Activated CD4-positive, CD25-positive, alpha-beta regulatory T cell treated with anti-CD3 and anti-CD28 coated beads, Interleukin-2, amount 50 U/mL, for 24 hours (primary cell): ENCODE results near the gene CALCR.
"Not testable (repeated sequence)": the region's sequence is repeated elsewhere in the genome, so short reads cannot be mapped to it uniquely, and the experiment has no call there.

Experiments
- ATAC-seq, 2 donors: fragments of 150-1000 bp; cut with Tn5 transposase; one replicate each; pipeline ENCODE4 v1.10.0; 2021; ENCODE audit warnings: mild to moderate bottlenecking in 1 of 2, moderate library complexity in 1 of 2

Gene CALCR

DNA sequence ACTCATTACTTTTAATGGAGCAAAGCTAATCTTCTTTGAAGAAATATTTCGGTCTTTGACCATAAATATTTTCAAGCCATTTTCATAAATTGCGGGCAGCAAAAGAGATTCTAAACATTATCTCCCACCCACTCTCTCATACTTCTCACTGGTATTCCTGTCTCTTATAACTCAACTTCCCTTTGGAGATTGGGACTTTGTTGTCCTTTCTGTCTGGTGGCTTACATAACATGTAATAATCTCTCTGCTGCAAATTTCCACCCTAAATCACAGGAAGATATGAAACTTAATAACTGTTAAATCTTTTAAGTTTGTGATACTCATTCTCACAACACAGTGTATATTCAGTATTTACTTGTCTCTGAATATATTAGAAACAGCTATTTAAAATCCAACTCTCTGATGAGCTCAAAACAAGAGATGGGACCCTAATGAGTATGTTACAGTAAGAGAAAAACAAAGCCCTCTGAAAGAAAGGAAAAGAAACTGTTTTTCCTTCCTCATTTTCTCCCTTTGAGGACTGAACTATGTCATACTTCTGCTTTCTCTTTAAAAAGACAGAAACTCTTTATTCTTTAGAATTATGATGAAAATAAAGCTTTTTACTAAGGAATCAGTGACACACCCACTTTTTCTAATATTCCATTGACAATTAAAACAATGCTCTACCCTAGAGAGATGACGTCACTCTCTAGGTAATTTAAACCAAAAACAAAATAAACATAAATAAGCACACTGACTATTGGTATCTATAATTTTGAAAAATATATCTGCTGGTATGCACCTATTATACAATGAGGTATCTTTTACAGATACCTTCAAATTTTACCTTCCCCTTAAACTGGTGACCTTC is 14.7 kb downstream of the CALCR start:
- no peak for ATAC-seq

DNA sequence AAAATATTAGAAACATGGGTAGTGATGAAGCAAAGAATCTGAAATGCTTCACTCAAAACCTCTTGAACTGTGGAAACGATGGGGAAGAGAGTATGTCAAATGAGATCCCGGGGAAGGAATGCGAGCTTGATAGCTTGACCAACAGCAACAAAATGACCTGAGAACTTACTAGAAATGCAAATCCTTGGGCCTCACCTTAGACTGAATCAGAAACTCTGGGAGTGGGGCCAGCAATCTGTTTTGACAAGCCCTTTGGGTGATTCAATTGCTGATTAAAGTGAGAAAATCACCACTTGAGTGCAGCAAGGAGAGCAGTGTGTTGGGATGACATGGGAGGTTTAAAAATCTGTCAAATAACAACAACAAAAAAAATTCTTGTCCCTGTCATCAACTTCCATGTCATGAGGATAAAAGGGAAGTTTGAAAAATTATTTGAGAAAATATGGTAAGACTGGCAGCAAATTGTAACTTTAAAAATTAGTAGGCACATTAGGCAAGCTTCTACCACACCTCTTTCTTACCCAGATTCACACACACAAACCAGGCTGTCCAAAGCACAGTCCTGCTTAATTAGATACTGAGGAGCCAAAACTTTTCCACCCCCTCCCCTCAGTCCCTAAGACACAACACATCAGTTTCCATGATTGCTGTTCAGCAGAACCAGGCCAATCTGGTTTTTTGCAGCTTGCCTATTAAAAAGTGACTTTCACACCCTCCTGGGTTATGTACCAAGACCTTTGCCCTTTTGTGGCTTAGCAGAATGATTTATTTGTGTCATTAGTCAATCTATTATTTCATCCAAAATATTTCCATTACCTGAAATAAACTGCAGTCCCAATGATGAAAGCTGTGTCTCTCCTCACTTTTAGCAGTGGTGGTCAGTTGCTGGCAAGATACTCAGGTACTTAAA is 15.6 kb downstream of the CALCR start:
- ATAC-seq, result no peak

DNA sequence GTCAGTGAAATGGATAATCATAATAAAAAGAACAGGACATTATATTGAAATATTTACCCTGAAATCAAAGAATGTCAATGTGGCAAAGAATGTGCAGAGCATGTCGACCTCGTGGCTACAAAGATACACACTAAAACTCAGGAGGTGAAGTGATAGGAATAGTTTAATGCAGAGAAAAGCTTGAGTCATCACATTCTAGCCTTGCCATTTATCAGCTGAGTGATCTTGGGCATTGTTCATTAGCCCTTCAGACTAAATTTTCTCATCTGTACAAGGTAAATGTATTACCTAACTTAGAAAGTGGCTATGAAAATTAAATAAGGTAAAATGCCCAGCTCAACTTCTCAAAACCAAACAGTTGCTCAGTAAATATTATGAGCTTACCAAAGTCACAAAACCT is 22.6 kb downstream of the CALCR start:
- ATAC-seq, result no peak

DNA sequence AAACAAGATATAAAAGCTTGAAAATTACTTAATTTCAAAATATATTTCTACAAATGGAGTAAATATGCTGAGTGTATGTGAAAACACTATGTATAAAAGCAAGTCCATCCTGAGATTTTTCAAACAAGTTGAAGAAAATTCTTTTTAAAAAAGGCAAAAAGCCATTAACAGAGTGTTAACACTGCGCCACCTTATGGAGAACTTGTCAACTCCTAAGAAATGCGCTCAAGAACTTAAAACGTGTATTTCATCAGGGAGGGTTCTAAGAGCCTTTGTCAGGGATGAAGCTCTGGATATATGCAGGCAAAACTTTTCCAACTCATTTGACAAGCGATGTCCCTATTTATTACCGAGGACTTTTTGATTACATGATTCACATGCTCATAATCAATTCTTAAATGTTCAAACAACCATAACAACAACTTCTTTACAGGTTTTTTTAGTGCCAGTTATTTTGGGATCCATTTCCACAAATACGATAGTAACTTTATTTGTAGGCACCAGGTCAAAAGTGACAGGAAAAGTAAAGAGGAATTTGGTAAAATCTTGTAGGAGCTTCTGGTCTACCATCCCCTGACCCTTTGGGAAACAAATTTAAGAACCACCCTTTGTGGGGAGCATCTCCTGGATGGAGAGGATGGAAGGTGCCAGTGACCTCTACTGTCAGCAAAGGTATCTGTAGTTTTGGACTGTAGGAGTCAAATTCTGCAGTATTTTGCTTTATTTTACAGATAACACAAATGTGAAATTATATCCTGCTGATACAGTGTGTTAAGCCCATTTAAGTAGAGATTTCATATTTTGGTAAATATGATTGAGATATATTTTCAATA is 23.2 kb downstream of the CALCR start:
- ATAC-seq, result no peak

DNA sequence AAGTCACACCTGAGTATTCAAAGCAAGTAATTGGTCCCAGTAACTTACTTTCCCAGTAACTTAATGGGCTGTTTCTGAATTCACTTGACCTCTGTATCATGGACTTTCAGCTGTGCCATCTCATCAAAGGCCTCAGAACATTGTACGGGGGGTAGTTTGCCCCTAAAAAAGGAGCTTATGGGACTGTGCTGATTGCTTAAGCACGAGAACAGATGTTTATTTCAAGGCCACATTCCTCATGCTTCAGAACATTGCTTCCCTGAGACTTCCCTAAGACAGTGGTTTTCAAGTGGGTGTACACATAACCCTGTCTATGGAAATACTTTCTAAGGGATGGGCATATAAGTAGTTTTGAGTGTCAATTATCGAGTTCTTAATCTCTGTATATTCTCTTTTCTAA is 26.8 kb downstream of the CALCR start:
- ATAC-seq, result no peak

DNA sequence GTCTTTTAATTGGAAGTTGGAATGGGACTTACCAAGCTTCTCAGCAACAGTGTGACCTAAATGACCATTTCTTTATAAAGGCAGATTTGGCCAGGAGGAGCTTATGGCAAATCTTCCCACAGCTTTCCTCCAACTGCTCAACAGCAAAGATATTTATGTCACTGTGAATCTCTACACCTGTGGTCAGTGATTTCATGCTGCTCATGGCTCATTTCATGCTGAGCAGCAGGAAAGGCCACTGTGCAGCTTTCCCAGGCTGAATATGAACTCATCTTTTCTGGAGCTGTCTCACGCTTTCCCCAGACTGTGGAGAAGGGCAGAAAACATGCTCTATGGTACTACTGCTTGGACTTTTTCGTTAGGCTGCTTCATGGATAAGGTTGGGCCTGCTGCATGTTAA is 29.8 kb downstream of the CALCR start:
- no peak for ATAC-seq

DNA sequence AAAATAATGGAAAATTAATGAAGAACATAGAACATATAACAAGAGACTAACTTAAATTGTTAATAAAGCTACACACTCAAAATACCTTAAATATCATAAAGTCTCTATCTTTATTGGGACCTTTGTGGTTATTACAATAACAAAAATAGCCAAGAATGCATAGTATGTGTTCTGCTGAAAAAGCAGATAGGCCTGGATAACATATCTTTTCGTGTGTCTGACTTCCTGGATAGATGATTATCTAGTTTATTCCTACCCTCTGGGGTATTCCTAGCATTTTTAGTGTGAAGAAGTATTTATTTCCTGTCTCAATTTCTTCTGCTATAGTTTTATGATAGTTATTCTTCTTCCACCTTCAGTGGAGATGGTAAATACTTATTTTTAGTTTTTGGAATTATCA is 36.5 kb downstream of the CALCR start:
- ATAC-seq, result no peak

DNA sequence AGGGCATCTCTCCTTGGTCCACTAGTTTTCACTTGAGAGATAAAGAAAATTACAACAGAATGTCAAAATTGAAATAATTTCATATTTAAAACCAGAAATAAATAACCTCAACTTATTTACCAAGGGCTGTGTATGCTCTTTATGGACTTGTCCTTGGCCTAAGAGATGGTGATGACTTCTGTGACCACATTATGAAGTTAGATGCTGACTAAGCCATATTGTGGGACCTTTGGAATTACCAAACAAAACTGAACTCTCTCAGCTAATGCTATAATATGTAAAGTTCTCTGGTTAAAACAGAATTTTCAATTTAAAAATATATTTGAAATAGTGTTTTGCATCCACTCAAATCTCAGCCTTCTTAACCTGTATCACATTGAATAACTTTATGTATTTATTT is 38.9 kb downstream of the CALCR start:
- ATAC-seq, result no peak

DNA sequence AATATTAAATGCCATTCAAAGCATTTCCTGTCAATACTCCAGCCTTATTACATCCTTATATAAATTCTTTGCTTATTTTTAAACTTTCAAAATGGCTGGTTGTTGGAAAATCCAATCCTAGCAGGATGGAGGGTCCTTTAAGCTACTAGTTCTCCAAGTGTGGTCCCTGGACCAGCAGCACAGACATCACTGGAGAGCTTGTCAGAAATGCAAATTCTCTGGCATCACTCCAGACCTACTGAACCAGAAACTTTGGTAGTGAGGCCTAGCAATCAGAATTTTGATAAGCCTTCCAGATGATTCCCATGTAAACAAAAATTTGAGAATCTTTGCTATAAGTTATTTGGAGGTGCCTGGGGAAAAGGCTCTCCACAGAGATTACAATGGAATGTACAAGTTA is 43.8 kb downstream of the CALCR start:
- ATAC-seq, result no peak

DNA sequence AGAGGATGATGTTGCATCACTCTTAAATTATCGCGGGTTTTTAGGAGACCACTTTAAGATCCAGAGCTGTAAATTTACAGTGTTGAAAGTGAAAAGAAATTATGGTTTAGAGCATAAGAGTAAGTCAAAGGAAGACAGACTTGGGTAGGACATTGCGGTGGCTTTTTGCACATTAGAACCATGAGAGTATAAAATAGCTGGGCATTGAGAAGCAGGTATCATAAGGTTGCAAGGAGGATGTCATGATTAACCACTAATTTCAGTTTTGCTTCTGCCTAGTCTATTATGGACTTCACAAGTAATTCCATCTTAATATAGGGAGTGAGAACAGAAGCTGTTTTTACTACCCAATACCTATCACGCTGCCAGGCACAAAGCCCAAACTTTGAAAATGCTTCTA is 57.7 kb downstream of the CALCR start:
- ATAC-seq, result no peak

DNA sequence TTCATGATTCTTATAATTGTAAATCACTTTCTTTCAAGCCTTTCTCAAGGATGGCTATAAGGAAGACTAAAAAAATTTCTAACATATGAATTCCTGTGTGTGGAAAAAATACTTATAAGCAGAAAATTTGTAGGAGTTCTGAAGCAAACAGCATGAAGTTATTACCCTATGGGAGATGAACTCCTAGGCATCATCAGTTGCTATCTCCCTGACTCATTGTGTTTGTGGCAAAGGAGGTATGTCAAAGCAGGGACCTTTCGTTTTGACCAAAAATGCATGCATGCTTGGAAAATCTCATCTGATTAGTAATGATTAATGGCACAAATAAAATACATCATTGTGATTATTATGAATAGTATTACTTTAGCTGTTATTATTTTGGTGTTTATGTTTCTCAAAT is 59.4 kb downstream of the CALCR start:
- ATAC-seq, result no peak

DNA sequence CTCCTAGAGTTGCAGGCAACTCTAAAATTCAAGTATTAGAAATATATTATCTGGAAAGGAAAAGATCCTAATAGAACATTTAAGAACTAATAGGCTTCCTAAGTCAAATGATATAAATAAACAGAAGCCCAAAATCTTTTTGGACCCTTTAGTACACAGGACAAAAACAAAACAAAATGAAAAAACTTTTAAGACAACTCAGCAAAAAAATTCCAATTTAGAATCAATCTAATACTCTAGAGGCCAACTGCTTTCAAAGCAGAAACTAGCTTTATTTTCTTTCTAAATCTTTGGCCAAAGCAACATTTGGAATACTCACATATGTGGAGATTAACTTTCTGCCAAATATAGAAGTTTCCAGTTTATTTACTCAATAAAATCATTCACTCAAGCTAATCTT is 65.2 kb downstream of the CALCR start:
- ATAC-seq, result no peak

DNA sequence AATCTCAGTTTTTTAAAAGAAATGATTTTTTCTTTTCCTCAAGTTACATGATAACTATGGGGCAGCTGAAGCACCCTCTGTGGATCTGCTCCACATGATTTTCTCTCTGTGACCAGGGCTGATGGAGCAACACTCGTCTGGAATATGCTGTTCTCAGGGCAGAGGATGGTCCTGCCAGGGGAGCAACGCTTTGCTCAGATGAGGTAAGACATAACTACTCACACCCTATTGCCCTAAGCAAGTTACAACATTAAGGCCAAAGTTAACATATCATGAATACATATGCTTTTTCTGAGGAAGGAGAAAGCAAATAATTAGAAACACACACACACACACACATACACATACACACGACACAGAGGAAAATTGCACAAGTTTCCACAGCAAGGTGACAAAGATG is 71.4 kb downstream of the CALCR start:
- no peak for ATAC-seq

DNA sequence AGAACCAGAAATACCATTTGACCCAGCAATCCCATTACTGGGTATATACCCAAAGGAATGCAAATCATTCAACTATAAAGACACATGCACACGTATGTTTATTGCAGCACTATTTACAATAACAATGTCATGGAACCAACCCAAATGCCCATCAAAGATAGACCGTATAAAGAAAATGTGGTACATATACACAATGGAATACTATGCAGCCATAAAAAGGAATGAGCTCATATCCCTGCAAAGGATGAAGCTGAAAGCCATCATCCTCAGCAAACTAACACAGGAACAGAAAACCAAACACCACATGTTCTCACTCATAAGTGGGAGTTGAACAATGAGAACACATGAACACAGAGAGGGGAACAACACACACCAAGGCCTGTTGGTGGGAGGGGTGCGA is 82.7 kb downstream of the CALCR start:
- not testable (repeated sequence) for ATAC-seq

DNA sequence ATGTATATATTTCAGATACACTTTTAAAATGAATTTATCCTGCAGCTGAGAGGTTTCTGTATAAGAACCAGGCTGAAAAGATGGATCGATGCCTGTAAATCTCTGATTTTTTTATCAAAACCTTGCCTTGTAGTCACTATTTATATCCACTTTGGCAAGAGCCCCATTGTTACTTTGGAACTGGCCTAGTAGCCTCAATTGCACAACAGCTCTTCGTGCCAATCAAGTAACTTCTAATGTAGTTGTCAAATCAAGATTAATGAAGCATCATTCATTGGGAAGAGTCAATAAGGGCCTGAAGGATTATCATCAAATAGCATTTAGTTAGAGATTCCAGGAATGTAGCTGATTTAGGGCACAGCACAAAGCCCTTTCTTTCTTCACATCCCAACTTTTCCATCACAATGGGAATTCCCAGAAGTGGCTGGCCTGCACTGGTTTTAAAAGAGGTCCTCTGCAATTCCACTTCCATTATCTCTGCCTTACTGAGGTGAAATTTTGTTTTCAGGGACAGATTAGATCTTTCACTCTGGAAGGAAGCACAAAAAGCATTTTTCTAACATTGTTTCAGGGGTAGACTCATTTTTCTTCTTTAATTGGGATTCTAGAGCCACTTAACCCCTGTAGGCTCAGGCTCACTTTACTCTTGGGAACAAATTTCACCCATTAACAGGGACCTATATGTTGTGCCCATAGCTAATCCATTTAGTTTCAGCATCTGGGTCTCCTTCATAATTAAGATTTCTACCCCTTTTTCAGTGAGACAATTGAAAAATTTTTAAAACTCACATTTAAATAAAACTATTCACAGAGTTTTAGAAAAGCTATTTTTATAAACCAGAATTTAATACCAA is 97.8 kb downstream of the CALCR start:
- ATAC-seq, result no peak

DNA sequence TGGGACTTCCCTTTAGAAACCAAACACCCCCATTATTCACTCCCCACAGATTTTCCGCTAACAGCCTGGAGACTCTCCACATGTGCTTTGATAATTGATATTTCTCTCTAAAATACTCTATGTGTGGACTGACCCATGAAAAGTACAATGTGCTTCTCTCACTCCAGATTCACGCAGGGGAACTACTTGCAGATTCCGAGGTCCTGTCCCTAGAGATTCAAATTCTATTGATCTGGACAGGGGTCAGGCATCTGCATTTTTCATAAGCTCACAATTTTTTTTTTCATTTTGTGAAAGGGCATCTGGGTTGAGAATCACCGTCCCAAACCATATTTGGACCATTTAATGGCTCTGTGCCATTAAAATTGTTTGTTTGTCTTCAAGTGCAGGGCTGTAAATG is 98.7 kb downstream of the CALCR start:
- ATAC-seq, result no peak

DNA sequence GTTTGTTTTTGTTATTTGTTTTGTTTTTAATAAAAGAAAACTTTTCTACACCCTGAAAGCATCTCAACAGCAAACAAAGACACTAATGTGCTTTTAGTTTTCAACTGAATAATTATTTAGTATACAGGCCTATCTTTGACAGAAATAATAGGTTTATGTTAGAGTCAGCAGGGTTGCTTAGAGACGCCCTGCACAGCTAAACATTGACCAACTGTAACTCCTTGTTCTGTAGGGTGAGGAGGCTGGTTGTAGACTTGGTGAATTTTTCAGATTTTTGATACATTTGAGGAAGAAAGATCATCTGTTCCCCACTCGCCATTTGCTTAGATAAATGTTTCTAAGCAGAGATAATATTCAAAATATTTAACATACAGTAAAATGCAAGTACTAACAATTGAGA is 103.1 kb downstream of the CALCR start:
- ATAC-seq, result no peak

DNA sequence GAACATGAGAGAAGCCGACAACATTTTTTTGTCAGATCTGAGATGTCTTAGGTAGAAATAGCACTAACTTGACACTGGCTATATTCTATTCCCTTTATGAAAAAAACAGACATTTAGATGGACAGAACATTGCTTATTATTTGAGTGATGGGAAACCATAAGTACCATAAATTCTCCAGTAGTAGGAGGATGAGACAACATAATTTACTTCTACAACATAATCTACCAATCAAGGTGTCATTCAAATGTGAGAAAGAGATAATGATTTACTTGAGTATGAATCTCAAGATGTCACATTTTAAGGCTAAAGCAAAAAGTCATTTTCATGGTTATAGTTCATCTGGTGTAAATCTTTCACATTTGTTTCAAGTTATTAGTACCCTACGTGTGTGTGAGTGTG is 110.8 kb downstream of the CALCR start:
- ATAC-seq, result no peak

DNA sequence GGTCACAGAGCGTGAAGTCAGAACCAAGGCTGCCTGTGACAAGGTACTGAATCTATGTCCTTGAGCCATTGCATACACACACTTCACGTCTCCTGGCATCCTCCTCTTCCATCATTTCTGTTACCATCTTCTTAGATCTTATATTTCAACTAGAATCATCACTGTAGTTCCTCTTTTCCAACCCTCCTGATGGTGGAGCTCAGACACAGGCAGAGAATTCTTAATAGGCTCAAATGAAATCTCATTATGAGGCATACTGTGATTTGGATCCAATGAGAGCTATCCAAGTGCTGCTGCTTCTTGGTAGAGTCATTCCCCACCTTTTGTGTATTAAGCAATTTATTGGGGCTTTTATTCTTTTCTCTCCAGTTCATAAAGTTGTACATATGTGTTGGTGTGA is 113.2 kb downstream of the CALCR start:
- no peak for ATAC-seq

DNA sequence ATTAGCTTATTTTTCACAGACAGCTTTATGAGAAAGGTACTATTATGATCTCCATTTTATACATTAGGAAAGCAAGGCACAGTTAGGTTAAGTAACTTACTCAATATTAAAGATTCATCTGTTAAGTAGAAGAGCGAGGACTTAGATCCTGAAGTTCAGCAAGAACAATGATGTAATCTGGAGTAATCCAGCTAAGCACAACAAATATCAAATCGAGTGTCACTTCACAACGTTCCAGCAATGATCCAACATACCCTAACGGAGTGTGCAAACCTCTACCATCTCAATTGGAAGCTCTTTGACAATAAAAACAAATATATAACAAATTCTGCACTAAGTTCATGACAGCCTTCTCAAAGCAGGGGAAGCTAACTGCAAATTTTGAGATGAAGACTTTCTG is 121.3 kb downstream of the CALCR start:
- no peak for ATAC-seq

DNA sequence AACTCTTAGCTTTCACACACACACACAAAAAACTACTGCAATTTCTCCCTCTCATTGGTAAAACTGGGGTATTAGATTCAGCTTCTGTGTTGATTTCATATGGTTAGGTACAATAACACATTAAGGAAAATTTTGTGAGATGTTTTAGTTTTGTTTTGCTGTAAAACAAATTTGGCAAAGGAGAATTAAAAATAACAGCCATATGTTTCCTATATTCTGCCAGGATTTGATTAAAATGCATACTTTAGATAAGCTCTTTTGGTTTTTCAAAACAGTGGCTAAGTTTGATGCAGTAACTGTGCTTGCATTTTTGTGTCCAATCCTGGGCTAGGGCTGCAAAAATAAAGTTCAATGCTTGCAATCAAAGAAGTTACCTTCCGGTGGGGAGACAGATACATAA is 126.3 kb downstream of the CALCR start:
- no peak for ATAC-seq

DNA sequence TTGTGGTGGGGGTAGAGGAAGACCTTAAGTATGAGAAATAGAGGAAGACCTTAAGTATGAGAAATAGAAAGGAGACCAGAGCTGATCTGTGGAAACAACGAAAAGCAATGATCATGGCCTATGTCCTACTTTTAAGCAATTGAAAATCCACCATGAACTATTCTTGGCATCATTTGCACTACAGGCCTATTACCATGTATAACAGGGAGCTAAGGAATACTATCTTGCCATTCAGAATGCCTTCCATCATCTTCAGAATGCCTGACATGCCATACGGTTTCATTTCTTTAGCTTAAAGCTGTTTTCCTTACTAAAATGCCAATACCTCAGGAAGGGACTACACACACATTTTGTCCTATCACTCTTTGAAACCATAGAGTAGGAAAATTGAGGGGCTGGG is 127.0 kb downstream of the CALCR start:
- no peak for ATAC-seq
